NCI-H2227 (cell line): ENCODE results near the gene PRDX5.
A peak's percentile ranks its signal among the peaks of the same experiment; 100 is the strongest.
"Not testable (repeated sequence)": the region's sequence is repeated elsewhere in the genome, so short reads cannot be mapped to it uniquely, and the experiment has no call there.

ENCODE experiments used
- DNase-seq: peaks from one replicate; lab custom pipeline; 2025; ENCODE audit not compliant: unreplicated experiment; lab: John Stamatoyannopoulos, UW

The PRDX5 gene

DNA sequence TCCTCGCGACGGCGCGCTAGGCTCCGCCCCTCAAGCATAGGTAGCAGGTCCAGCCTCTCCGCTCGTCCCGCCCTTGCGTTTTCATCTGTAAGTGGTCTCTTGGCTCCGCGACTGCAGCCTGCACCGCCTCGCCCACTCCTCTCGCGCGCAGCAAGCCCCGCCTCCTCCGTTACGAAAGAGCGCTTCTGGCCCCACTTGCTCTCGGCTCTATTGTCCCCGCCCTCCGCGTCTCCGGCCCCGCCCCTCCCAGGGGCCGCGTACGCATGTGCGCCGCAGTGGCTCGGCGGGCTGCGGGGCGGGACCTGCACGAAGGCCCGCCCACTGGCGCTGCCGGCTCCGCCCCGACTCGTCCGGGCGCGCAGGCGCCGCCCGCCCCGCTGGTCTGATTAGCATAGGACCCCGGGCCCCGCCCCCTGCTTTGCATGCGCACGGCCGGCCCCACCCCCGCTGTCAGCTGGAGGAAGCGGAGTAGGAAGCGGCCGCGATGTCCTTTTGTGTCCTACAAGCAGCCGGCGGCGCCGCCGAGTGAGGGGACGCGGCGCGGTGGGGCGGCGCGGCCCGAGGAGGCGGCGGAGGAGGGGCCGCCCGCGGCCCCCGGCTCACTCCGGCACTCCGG, 12.7 kb upstream of the PRDX5 start, which contains the start of gene ESRRA:
TSS of gene ESRRA (plus strand) at position 450 of the 616 bp plus-strand sequence. CDS start 1,656 bp downstream, outside the sequence.
- DNase-seq: peak; percentile 100

DNA sequence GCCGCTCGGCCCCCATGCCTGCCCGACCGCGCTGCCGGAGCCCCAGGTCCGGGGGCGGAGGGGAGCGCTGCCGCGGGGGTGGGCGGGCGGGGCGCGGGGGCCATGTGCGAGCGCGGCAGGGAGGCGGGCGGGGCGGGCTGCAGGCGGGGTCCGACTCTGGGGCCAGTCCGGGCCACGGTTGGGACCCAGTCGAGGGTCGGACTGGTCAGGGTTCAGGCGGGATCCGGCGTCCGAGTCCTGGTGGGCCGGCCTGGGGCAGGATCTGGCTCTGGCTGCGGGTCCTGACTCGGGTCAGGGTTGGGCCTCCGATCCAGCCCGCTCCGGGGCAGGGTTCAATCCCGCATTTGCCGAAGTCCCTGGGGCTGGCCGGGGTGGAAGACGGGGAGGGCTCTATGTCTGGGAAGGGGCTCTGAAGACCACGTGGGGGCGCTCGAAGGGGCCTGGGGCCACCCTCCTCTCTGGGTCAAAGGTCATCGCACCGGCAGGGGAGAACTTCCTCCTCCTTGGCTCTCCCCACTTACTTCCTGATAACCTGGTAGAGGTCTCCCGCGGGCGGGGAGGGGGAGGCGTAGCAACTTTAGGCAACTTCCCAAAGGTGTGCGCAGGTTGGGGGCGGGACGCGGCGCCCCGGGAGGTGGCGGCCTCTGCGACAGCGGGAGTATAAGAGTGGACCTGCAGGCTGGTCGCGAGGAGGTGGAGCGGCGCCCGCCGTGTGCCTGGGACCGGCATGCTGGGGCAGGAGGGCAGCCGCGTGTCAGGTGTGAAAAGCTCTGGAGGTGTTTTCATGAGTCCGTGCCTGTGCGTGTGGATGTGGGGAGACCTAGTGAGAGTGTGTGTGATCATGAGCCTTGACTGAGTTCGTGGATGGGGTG, 12.0 kb upstream of the PRDX5 start:
- peak; percentile 66 for DNase-seq

DNA sequence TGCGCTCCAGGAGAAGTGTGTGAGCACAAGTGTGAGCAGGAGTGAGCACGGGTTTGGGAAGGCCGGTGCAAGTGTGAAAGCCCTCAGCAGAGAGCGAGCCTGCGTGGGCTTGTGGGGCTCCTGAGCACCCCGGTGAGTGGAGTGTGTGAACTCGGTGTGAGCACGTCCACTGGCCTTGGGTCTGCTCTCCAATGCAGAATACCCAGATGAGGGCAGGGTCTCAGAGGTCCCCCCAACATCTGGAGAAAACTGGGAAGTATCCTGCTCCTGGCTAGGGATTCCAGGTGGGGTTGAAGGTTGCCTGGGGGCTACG, 11.4 kb upstream of the PRDX5 start:
- no peak for DNase-seq

DNA sequence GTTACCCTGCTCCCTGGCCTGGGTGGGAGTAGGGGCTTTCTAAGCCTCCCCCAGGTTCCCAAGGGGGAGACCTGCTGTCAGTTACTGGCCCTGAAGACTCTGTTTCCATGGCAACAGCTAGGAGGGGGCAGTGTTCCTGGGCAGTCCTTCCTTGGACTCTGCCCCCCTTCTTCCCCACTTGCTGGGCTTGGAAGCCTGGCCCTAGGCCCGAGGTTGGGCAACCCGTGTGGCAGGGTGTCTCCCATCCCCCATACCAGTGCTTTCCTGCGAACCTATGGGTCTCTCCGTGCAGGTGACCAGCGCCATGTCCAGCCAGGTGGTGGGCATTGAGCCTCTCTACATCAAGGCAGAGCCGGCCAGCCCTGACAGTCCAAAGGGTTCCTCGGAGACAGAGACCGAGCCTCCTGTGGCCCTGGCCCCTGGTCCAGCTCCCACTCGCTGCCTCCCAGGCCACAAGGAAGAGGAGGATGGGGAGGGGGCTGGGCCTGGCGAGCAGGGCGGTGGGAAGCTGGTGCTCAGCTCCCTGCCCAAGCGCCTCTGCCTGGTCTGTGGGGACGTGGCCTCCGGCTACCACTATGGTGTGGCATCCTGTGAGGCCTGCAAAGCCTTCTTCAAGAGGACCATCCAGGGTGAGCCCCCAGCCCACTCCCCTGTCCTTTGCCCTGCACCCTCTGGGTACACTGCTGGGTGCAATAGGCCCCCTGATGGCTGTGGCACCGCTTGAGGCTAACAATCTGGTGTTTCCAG, 10.9 kb upstream of the PRDX5 start:
- peak; percentile 64 for DNase-seq

DNA sequence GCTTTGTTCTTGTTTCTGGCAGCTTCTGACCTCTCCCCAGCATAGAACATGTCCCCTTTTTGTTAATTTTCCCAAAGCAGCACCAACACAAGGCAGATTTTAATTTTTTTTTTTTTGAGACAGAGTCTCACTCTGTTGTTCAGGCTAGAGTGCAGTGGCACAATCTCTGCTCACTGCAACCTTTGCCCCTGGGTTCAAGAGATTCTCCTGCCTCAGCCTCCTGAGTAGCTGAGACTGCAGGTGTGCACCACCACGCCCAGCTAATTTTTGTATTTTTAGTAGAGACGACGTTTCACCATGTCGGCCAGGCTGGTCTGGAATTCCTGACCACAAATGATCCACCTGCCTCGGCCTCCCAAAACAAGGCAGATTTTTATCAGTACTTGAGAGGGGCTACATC, 10.1 kb upstream of the PRDX5 start:
- DNase-seq: not testable (repeated sequence)

DNA sequence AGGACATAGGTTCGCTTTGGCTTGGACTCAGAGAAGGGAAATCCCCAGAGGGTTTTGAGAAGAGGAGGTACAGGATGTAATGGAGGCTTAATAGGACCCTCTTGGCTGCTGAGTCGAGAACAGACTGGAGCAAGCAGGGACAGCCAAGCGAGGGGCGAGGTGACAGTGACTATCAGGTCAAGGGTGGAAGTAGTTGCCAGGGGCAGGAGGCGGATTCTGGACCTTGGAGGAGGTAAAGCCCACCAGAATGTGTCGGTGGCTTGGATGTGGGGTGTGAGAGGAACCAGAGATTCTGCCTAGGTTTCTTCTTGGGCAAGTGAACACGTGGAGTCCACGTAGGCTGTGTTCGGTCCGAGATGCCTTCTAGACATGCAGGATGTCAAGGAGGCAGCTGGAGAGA, 5.0 kb upstream of the PRDX5 start:
- DNase-seq: no peak

DNA sequence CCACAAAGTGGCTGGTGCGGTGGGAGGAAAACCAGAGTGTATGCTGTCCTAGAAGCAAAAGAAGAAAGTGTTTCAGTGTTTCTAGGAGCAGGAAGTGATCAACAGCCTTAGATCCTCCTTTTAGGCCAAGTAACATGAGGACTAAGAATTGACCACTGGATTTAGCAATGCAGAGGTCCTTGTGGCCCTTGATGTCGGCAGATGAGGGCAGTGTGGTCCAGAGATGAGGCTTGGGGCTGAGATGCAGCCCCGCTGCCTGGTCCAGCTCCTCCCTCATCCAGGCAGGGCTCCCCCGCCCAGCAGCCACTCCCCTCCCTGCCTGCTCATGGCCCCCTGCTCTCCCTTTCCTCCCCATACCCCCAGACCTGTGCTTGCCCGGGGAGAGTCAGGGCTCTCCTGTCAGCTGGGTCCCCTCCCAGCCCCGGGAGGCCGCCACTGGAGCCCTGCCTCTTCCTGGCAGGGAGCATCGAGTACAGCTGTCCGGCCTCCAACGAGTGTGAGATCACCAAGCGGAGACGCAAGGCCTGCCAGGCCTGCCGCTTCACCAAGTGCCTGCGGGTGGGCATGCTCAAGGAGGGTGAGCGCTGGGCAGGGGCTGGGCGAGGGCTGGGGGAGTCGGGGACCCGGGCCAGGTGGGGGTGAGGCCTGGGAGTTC, 4.3 kb upstream of the PRDX5 start:
- DNase-seq: peak; percentile 26

DNA sequence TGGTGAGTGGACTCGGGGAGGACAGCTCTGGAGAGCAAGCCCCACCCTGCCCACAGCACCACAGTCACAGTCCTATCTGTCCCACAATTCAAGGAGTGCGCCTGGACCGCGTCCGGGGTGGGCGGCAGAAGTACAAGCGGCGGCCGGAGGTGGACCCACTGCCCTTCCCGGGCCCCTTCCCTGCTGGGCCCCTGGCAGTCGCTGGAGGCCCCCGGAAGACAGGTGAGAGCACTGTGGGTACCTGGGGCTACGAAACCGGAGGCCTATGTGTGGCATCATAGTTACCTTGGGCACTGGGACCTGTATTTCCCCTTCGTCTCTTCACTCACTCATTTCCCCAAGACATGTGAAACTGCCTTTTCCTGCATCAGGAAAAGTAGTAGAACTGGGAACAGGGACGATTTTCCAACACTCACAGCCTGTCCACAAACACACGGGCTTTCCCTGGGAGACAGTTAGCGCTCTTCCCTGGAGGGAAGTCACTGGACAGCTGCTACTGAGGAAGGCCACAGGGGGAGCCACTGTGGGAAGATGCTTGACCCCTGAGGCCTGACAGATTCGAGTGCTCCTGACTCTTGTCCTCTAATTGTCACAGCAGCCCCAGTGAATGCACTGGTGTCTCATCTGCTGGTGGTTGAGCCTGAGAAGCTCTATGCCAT, 3.6 kb upstream of the PRDX5 start:
- no peak for DNase-seq

DNA sequence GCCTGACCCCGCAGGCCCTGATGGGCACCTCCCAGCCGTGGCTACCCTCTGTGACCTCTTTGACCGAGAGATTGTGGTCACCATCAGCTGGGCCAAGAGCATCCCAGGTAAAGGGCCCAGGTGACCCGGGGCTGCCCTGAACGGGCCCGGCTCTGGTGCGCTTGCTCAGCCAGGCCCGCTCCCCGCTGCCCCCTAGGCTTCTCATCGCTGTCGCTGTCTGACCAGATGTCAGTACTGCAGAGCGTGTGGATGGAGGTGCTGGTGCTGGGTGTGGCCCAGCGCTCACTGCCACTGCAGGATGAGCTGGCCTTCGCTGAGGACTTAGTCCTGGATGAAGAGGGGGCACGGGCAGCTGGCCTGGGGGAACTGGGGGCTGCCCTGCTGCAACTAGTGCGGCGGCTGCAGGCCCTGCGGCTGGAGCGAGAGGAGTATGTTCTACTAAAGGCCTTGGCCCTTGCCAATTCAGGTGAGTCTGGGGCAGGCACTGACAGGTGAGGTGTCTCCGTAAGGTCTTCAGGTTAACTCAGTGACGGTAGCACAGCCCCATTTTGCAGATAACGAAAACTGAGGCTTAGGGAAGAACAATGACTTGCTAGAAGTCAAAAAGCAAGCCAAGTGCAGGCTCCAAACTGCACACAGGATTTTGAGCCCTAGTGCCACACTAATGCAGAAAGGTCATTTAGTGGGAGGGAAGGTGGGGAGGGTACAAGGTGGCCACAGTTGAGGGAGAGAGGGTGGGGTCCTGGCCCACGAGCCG, 2.9 kb upstream of the PRDX5 start:
- no peak for DNase-seq

DNA sequence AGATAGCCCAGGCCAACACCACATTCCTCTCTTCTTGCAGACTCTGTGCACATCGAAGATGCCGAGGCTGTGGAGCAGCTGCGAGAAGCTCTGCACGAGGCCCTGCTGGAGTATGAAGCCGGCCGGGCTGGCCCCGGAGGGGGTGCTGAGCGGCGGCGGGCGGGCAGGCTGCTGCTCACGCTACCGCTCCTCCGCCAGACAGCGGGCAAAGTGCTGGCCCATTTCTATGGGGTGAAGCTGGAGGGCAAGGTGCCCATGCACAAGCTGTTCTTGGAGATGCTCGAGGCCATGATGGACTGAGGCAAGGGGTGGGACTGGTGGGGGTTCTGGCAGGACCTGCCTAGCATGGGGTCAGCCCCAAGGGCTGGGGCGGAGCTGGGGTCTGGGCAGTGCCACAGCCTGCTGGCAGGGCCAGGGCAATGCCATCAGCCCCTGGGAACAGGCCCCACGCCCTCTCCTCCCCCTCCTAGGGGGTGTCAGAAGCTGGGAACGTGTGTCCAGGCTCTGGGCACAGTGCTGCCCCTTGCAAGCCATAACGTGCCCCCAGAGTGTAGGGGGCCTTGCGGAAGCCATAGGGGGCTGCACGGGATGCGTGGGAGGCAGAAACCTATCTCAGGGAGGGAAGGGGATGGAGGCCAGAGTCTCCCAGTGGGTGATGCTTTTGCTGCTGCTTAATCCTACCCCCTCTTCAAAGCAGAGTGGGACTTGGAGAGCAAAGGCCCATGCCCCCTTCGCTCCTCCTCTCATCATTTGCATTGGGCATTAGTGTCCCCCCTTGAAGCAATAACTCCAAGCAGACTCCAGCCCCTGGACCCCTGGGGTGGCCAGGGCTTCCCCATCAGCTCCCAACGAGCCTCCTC, 2.0 kb upstream of the PRDX5 start:
- DNase-seq: not testable (repeated sequence)

DNA sequence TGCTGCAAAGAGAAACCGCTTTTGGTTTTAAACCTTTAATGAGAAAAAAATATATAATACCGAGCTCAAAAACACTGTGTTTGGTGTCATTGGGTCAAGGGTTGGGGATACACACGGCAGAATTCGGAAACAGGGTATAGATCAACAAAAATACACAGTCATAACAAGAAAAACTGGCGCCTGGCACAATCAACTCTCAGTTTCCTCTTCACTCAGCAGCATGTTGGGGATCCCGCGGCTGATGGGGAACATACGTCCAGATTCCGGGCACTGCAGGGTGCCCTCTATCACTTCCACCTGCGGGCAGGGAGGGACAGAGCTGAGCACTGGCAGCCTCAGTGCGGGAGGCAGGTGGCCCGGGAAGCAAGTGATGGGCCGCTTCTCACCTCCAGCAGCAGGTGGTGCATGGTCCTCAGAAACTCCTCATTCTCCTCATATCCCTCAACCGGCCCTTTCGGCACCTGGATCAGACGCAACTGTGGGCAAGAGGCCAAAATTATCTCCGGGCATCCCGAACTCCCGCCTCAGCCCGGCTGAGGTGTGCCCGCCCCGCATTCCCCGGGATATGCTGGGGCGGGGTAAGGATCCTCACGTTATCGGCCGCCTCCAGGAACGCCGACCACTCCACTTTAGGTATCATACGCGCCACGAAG, 1.1 kb upstream of the PRDX5 start:
- DNase-seq: peak; percentile 59

DNA sequence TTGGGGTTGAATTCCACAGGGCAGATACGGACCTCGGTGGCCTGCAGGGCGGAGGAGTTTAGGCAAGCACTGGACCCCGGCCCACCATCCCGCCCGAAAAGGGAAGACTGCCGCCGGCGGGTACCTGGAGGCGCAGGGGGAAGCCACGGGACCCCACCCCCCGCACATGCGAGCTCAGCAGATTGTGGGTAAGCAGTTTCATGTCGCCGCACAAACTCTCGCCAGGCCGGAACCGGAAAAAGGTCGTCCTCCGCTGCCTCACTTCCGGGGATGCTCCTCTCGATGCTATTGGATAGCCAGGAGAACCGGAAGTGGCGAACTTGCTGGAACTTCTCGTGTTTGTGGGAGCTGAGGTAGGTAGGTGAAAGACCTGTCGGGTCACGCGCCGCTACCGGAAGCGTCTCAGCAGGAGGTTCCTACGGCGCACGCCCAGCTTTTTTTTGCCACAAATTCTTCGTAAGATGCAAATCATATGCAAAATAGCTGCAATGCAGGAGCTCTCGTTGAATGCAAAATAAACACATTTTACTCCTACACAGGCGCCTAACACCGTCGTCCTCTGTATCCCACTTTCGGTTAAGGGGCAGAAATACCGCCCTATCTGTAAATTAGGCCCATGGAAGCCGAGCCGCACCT, 478 bp upstream of the PRDX5 start, which contains the start of gene TRMT112:
TSS of gene TRMT112 (minus strand) at position 235 of the 636 bp plus-strand sequence. CDS start at position 202, 33 bp downstream.
- DNase-seq: peak; percentile 98

DNA sequence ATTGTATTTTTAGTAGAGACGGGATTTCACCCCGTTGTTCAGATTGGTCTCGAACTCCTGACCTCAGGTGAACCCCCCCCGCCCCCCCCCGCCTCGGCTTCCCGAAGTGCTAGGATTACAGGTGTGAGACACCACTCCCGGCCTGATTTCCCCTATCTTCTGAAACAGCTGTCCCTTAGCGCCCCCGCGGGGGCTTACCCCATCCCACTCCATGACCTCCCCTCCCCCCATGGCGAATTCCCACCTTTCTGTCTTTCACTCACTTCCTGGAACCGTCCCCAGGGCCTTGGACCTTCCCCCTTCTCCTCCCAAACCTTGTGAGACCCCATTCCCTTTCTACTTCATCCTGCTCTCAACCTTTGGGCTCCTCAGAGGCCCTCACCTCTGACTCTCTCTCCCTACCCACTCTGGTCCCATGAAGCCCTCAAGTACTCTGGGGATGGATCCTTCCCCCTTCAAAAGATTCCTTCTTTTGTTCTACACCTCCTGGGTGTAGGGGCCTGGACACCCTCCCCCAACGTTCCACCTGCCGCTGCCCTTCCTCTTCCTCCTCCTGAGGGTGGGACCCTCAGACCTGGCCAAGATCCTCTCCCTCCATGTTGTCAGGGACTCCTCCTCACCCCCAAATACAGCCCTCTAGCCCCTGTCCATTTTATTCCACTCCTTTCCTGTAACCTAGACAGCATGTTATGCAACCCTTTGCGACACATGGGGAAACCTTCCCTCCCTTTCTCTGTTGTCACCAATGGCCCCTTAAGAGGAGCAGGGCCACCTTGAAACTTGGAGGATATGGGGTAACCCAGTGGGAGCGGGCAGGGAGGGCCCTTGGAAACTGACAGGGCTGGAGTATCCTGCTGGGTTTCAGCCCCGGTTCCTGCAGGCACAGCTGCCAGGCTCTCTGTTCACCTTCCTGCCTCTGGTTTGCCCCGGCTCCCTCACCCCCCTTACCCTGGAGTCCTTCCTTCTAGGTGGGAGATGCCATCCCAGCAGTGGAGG, 1.1 kb downstream of the PRDX5 start:
- DNase-seq: no peak

DNA sequence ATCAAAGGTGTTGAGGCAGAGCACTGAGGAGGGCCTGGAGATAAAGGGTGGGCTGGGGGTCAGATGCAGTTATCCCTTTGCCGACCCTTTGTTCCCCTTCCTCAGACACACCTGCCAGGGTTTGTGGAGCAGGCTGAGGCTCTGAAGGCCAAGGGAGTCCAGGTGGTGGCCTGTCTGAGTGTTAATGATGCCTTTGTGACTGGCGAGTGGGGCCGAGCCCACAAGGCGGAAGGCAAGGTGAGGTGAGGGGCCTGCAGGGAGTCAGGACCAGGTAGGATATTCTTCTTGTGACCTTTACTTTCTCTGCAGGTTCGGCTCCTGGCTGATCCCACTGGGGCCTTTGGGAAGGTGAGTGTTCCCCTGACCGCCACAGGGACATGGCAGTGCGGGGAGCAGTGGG, 2.6 kb downstream of the PRDX5 start:
- no peak for DNase-seq

DNA sequence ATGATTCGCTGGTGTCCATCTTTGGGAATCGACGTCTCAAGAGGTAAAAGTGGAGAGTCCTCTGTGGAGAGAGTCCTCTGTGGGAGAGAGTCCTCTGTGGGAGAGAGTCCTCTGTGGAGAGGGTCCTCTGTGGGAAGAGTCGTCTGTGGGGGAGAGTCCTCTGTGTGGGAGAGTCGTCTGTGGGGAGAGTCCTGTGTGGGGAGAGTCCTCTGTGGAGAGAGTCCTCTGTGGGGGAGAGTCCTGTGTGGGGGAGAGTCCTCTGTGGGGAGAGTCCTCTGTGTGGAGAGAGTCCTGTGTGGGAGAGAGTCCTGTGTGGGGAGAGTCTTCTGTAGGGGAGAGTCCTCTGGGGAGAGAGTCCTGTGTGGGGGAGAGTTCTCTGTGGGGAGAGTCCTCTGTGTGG, 3.1 kb downstream of the PRDX5 start:
- DNase-seq: no peak

DNA sequence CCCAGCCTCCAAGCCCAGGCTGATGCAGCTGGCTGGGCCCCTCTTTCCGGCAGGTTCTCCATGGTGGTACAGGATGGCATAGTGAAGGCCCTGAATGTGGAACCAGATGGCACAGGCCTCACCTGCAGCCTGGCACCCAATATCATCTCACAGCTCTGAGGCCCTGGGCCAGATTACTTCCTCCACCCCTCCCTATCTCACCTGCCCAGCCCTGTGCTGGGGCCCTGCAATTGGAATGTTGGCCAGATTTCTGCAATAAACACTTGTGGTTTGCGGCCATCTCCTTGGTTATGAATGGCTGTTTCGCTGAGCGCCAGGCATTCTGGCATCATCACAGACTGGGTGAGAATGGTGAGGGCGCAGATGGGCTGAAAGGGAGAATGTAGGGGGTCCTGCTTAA, 3.6 kb downstream of the PRDX5 start:
- DNase-seq: no peak

DNA sequence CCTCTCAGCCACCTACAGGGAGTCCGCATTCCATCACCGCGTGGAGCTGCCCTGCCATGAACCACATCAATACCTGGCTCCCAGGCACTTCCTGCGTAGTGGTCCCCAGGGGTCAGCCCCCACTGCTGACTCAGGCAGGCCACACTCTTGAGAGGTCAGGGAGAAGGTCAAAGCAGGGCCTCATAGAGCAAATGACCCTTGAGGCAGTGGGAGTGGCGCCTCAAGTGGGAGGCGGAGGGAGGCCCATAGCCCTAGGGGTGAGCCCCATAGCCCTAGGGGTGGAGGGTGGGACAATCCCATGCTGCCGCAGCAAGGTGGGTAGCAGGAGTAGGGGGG, 5.0 kb downstream of the PRDX5 start:
- DNase-seq: no peak
